Upper lobe of left lung (tissue), 6 donors: ENCODE data around the gene WDR35. TPM values are rescaled to one million over a fixed set of nuclear protein-coding genes. Genes with fewer than 3 reads are reported as not detected.

Experiments
- ATAC-seq, 2 donors: fragments of 200-7000 bp; cut with Tn5 transposase; one replicate each; pipeline ENCODE4 v1.9.1; 2022; ENCODE audit warnings: mild to moderate bottlenecking in 2 of 2, moderate library complexity in 2 of 2; ENCODE audit not compliant: low FRiP score in 2 of 2
- DNase-seq, 2 donors: peaks; one replicate each; pipeline ENCODE4 v3.0.0-alpha.2; 2019 to 2020
- H3K27ac ChIP-seq, 4 donors: fragments of 200-600 bp; sonication (generic); one replicate each; pipeline ENCODE4 v1.5.1; 2016 to 2019
- H3K27me3 ChIP-seq, 4 donors: fragments of 200-600 bp; sonication (generic); one replicate each; pipeline ENCODE4 v1.5.1; 2017 to 2019
- H3K36me3 ChIP-seq, 4 donors: fragments of 200-600 bp; sonication (generic); one replicate each; pipeline ENCODE4 v1.5.1; 2016 to 2019
- H3K4me1 ChIP-seq, 4 donors: fragments of 200-600 bp; sonication (generic); one replicate each; pipeline ENCODE4 v1.5.1; 2018 to 2019
- H3K4me3 ChIP-seq, 4 donors: fragments of 200-600 bp; sonication (generic); one replicate each; pipeline ENCODE4 v1.5.1; 2017 to 2019; ENCODE audit warnings: mild to moderate bottlenecking in 2 of 4, moderate library complexity in 1 of 4
- H3K9me3 ChIP-seq, 4 donors: fragments of 200-600 bp; sonication (generic); one replicate each; pipeline ENCODE4 v1.5.1; 2018 to 2019
- EP300 ChIP-seq, 4 donors: sonication (generic); formaldehyde crosslinking; IDR thresholded peaks; one replicate each; pipeline ENCODE4 v1.5.1; 2017; ENCODE audit warnings: antibody characterized with exemption in 4 of 4, control low read depth in 2 of 4
- POLR2A ChIP-seq, 4 donors: fragments of 450-650 bp; IDR thresholded peaks; one replicate each; pipeline ENCODE4 v1.5.1; 2016 to 2017; ENCODE audit warnings: antibody characterized with exemption in 4 of 4, mild to moderate bottlenecking in 2 of 4
- POLR2AphosphoS5 ChIP-seq, 2 donors: sonication (generic); formaldehyde crosslinking; IDR thresholded peaks; one replicate each; pipeline ENCODE4 v1.5.1; 2017; ENCODE audit warnings: antibody characterized with exemption in 2 of 2
- WGBS, 2 donors: methylation state at CpG; one replicate each; pipeline ENCODE4 v1.1.5; 2017 to 2018; 5-methylcytosine and 5-hydroxymethylcytosine counted together
- total RNA-seq, 6 donors: library from RNA; depleted of rRNA in 4 of 6; stranded (reverse); fragments of >200 nt in 4 of 6; gene quantifications; one replicate each; pipeline versions ENCODE4 v1.1.0 to v1.2.1, GENCODE V29; 2016 to 2021
- TF ChIP-seq, protein P1 (sequence below), 6 experiments: fragments of 450-650 bp in 4 of 6; fragments of 200-600 bp in 2 of 6; sonication (generic) in 2 of 6; IDR thresholded peaks; one replicate each; pipeline ENCODE4 v1.5.1; 2016 to 2019; ENCODE audit warnings: antibody characterized with exemption in 6 of 6
- donor health status: DM: no; HTN: no; CAD: no; lungs with moderate emphysema.
- donor health status: DM: no; HTN: yes; CAD: no; lungs with severe emphysema.

WDR35 gene
- total RNA-seq, 6 donors from 2014 or later, result 4.4 to 16.5 (median 6.9) TPM

DNA sequence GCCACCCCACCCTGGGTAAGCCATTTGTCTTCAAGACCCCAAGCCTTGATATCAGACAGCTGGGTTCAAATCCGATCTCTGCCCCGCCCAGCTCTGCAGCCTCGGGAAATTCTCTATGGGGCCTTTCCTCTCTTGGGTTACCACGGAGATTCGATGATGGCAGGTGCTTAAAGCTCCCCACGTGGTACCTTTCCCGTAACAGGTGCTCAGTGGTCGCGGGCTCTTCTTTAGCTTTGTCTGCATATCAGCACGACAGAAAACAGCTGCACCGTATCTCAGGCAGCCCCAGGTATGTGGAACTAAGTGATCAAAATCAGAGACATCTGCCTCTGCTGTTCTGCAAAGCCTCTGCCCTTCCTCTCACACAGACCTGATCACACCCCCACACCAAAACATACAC lies 125.5 kb downstream of the WDR35 start:
- H3K9me3 ChIP-seq, result no peaks in the 10 kb centered on the region
- TF ChIP-seq EP300 (IDR thresholded peaks at IDR 0.05) (no peak), POLR2A (IDR thresholded peaks at IDR 0.05) (no peak), POLR2AphosphoS5 (IDR thresholded peaks at IDR 0.05) (no peak)
- TF ChIP-seq, protein P1, sequence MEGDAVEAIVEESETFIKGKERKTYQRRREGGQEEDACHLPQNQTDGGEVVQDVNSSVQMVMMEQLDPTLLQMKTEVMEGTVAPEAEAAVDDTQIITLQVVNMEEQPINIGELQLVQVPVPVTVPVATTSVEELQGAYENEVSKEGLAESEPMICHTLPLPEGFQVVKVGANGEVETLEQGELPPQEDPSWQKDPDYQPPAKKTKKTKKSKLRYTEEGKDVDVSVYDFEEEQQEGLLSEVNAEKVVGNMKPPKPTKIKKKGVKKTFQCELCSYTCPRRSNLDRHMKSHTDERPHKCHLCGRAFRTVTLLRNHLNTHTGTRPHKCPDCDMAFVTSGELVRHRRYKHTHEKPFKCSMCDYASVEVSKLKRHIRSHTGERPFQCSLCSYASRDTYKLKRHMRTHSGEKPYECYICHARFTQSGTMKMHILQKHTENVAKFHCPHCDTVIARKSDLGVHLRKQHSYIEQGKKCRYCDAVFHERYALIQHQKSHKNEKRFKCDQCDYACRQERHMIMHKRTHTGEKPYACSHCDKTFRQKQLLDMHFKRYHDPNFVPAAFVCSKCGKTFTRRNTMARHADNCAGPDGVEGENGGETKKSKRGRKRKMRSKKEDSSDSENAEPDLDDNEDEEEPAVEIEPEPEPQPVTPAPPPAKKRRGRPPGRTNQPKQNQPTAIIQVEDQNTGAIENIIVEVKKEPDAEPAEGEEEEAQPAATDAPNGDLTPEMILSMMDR (IDR thresholded peaks at IDR 0.05), result no peak
- 74 to 81% methylated on average over 11 of the region's 11 CpGs for WGBS, 2 donors
- ATAC-seq (no peak), DNase-seq (no peak)
- H3K4me1 ChIP-seq, result peaks cover 6 to 17% (median 12%) of the 10 kb centered on the region in 4 donors
- H3K27me3 ChIP-seq, result no peaks in the 10 kb centered on the region
- no peak overlapping the region for H3K27ac ChIP-seq
- no peak overlapping the region for H3K4me3 ChIP-seq
- no peaks in the 10 kb centered on the region for H3K36me3 ChIP-seq

DNA sequence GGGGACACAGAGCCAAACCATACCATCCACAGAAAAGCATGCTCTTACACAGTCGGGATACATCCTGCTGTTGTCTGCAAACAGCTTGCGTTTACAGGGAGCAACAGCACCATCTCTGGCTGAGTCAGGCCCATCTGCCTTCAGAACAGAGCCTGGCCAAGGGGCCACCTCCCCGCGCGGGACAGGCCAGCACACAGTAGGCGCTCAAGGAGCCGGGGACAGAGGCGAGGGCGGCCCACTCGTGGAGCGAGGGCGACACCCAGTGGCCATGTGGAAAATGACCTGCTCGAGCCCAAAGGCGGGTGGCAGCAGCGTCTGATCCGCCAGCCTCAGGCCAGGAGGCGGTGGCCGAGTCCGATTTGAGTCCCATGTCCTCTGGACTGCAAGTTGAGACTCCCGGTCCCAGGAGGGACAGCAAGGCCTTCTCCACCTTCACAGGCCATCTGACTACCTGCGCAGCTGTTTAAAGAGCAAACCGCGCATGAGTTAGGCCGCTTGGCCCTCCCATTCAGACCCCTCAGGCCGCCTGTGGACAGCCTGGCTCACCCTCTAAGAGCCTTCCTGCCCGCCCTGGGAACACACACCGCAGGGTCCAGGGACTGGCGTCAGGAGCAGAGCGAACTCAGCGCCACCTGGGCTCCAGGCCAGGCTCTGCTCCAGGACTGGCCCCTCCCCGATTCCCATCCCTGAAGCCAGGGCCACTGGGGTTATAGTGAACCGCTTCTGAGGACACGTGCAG lies 126.4 kb downstream of the WDR35 start:
- no peak for TF ChIP-seq POLR2AphosphoS5 (IDR thresholded peaks at IDR 0.05)
- no peak for TF ChIP-seq POLR2A (IDR thresholded peaks at IDR 0.05)
- TF ChIP-seq, protein P1 (IDR thresholded peaks at IDR 0.05), result peak; percentile 87 to 97 (median 96)
- no peak for TF ChIP-seq EP300 (IDR thresholded peaks at IDR 0.05)
- Histone ChIP-seq H3K36me3 (no peaks in the 10 kb centered on the region), H3K9me3 (no peaks in the 10 kb centered on the region), H3K4me1 (peaks cover 6 to 9% (median 8%) of the 10 kb centered on the region in 4 donors), H3K27me3 (no peaks in the 10 kb centered on the region), H3K27ac (peak overlapping the region in 1 of 4 donors; percentile 15), H3K4me3 (peak overlapping the region in 1 of 4 donors; percentile 6)
- 32 to 43% methylated on average over 8 to 27 of the region's 33 CpGs for WGBS, 2 donors
- DNase-seq (peak; percentile 76 to 92), ATAC-seq (peak; percentile 74 to 93)

DNA sequence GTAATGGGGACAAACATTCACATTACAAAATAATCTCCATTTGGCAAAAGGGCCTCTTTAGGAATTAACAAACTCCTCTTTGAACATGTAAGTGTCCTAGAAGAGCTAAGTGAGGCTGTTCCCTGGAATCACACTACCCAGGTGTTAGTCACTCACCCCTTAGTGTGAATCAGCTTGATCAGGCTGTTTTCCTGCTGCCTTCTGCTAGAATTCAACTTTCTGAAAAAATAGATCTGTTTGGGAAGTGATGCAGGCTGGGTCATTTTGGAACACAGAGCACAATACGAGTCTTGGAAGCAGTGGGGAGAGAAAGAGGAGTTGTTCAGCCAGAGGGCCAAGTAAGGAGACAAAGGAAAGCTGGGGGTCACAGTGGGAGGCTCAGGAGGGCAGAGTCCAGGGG lies 128.1 kb downstream of the WDR35 start:
- ATAC-seq (no peak), DNase-seq (no peak)
- Histone ChIP-seq H3K36me3 (no peaks in the 10 kb centered on the region), H3K4me3 (no peak overlapping the region), H3K27me3 (no peaks in the 10 kb centered on the region), H3K27ac (no peak overlapping the region), H3K9me3 (no peaks in the 10 kb centered on the region), H3K4me1 (peaks cover 6 to 8% (median 7%) of the 10 kb centered on the region in 4 donors)
- TF ChIP-seq EP300 (IDR thresholded peaks at IDR 0.05) (no peak), POLR2A (IDR thresholded peaks at IDR 0.05) (no peak), POLR2AphosphoS5 (IDR thresholded peaks at IDR 0.05) (no peak)
- TF ChIP-seq, protein P1 (IDR thresholded peaks at IDR 0.05), result no peak
- 43 to 45% methylated on average over 1 of the region's 1 CpG for WGBS, 2 donors

Other genes with a start within 250 kb of the WDR35 start
- 10 to 100 TPM in 4 of 6 donors, 1 to 10 TPM in 2; 8.4 to 14.7 (median 12.3) TPM for gene TTC32, start 88.1 kb downstream of the WDR35 start, total RNA-seq
- gene MATN3, start 22.6 kb upstream of the WDR35 start, total RNA-seq, result 10 to 100 TPM in 2 of 6 donors, 1 to 10 TPM in 4; 1.0 to 17.3 (median 7.8) TPM
- 100 to 1,000 TPM in 3 of 6 donors, 10 to 100 TPM in 3; 27.2 to 210 (median 116) TPM for gene LAPTM4A, start 61.5 kb upstream of the WDR35 start, total RNA-seq
- gene SDC1, start 235.0 kb upstream of the WDR35 start, total RNA-seq, result 100 to 1,000 TPM in 5 of 6 donors, 10 to 100 TPM in 1; 74.4 to 213 (median 154) TPM